Erythroblast (primary cell): ENCODE data around the gene TBC1D8B.
A peak's percentile ranks its signal among the peaks of the same experiment; 100 is the strongest.

Experiments
- DNase-seq, 2 experiments: peaks; one replicate each; lab custom pipeline; 2025; lab: John Stamatoyannopoulos, UW
- GATA1 ChIP-seq: IDR thresholded peaks from 2 replicates; pipeline ENCODE4 v1.6.1; 2011; ENCODE audit warnings: low read depth, mild to moderate bottlenecking, control low read depth, low read length, moderate library complexity
- POLR2A ChIP-seq: IDR thresholded peaks from 2 replicates; pipeline ENCODE4 v1.6.1; 2011; ENCODE audit warnings: mild to moderate bottlenecking, low read length

Gene TBC1D8B

DNA sequence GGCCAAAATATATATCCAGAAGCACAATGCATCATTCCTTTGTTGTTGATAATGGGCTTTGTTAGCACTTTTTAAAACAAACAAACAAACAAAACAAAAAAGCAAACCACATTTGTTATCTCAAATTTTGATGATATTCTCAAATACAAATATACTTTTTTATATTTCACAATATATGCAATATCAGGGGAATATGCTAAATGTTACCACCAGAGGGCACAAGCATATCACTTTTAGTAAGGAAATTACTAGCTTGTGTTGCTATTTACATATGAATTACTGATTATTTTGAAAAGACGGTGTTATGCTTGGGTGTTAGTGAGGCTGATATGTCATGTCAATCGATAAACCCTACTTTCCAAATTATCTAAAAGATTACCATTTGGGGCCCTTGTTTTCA, 71.6 kb downstream of the TBC1D8B start:
- TF ChIP-seq POLR2A (no peak), GATA1 (no peak)
- peak; percentile 12 to 48 for DNase-seq

- no peak for TF ChIP-seq GATA1
- no peak for TF ChIP-seq POLR2A
- no peak for DNase-seq
Measured at GRCh38 chrX:106875151-106875550, 72.7 kb downstream of the TBC1D8B start.

GRCh38 chrX:106889468-106889867, 87.0 kb downstream of the TBC1D8B start:
- no peak for DNase-seq
- no peak for TF ChIP-seq POLR2A

DNA sequence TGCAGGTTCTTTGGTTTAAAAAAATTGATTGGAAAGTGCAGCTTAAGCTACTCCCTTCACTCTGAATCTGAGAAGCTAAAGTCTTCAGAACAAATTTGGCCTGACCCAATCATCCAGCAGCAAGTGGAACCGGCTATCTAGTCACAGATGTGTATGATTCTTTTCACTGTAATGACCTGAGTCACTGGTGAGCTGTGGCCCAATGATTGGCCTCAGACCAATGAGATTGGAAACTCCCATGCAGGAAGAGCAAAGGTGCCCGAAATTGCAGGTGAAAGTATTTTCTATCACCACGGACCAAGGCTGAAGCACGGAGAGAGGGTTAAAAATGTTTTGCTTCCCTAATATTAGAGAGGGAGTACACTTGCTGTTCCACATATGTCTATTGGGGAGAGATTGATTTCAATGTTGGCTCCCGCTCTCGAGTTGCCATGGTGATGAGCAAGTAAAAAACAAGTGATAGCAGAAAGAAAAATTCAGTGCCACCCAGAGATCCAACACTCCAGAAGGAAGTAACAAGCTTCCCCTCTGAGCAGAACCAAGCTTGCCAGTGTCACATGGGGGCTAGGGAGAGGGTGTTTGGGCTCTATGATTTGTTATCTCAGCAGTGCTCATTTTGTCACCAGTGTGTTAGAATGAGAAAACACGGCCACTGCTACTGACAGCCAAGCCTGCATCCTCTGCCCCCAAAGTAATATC, 89.4 kb downstream of the TBC1D8B start:
- DNase-seq = no peak
- TF ChIP-seq GATA1 (no peak), POLR2A (no peak)

- TF ChIP-seq POLR2A = no peak
- no peak for TF ChIP-seq GATA1
- DNase-seq = peak; percentile 40 to 59
Measured at GRCh38 chrX:106894392-106894909, 92.0 kb downstream of the TBC1D8B start.

DNA sequence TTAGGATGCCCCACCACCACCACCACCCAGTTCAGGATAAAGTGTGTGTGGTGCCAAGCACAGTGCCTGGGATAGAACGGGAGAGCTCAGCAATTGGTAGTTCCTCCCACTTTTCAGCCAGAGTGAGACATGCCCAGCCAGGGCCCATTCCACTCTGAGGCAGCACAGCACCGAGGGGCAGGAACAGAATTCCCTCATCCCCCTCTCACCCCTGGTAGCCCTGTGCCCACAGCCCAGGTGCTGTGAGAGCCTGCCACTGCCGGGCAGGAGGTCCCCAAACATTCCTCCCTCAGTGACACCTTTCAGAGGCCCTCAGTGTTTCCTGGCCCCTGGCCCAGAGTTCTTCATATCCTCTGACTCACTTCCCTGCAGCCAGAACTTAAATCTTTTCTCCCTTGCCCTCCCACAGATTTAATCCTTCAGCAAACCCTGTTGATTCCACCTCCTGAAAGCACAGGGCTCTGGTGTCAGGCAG, 92.5 kb downstream of the TBC1D8B start:
- peak in 1 of 2 experiments; percentile 0 for DNase-seq
- TF ChIP-seq POLR2A = no peak
- TF ChIP-seq GATA1 = no peak

- DNase-seq = no peak
- no peak for TF ChIP-seq POLR2A
- TF ChIP-seq GATA1 = no peak
Measured at GRCh38 chrX:106897259-106897658, 94.8 kb downstream of the TBC1D8B start.

GRCh38 chrX:106898462-106898861, 96.0 kb downstream of the TBC1D8B start:
- DNase-seq = peak; percentile 10 to 32

GRCh38 chrX:106899276-106899675, 96.8 kb downstream of the TBC1D8B start:
- DNase-seq = no peak
- TF ChIP-seq GATA1 (no peak), POLR2A (no peak)

More at GRCh38 chrX:106898462-106898861, 96.0 kb downstream of the TBC1D8B start:
- TF ChIP-seq GATA1 (no peak), POLR2A (no peak)

DNA sequence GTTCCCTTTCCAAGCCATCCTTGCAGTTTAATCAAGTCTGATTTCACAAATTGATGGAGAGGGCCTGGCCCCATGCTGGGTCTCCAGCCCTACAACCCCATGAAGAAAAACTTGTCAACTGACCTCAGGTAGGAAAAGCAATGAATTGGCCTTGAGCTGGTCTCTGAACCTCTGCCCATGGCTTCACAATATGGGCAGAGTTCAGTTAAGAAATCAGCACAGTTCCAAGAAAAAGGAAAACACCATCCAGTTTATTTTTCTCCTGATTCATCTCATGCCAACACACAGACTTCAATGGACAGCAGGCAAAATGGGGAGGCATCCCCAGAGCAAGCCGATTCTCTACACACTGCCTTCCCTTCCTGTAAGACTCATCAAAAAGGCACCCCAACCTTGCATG, 97.4 kb downstream of the TBC1D8B start:
- no peak for TF ChIP-seq GATA1
- no peak for TF ChIP-seq POLR2A
- no peak for DNase-seq

GRCh38 chrX:106901341-106901740, 98.9 kb downstream of the TBC1D8B start:
- DNase-seq = no peak
- TF ChIP-seq GATA1 (no peak), POLR2A (no peak)

GRCh38 chrX:106901781-106902219, 99.3 kb downstream of the TBC1D8B start:
- DNase-seq = no peak
- TF ChIP-seq GATA1 = no peak
- no peak for TF ChIP-seq POLR2A

DNA sequence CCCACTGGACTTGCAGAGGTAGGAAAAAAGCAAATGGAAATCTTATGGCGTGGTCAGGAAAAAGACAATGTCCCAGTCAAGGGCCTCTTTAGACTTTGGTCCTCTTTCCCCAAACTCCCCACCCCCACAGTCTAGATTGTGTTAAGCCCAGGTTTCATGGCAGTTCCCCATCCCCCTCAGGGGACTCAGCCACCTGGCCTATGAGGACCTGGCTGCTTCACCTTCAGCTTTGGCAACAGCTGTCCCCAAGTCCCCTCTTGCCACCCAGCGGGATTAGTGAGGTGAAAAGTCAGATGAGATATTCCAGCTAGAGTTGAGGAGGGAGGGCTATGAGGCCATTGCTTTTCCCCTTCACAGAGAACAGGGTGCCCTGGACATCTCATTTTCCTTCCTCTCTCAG, 100.2 kb downstream of the TBC1D8B start:
- DNase-seq = no peak
- TF ChIP-seq POLR2A (no peak), GATA1 (no peak)

GRCh38 chrX:106903291-106903824, 100.9 kb downstream of the TBC1D8B start, which contains the start of gene RIPPLY1:
TSS of gene RIPPLY1 (minus strand) at chrX:106903341. CDS start at chrX:106903287, 54 bp downstream.
- TF ChIP-seq GATA1 (no peak), POLR2A (no peak)
- DNase-seq = no peak
